A549 (cell line): ENCODE results near the gene SAMD13. TPM values are rescaled to one million over a fixed set of nuclear protein-coding genes. Genes with fewer than 3 reads are reported as not detected.

Source experiments
- ATAC-seq, 2 experiments: fragments of 200-7000 bp in 1 of 2; fragments of >200 bp in 1 of 2; cut with Nextera tagmentation in 1 of 2; cut with Tn5 transposase in 1 of 2; 3 replicates each; pipeline versions ENCODE4 v1.8.0 to v1.9.1; 2018 to 2020; ENCODE audit warnings: mild to moderate bottlenecking in 1 of 2, moderate library complexity in 1 of 2
- CTCF ChIA-PET: fragments of 300-600 bp; sonication (Branson Sonifier 250); formaldehyde crosslinking; extraction: SDS; loops from one replicate; lab custom pipeline; 2021; ENCODE audit warnings: antibody characterized with exemption, inconsistent platforms; lab: Yijun Ruan, JAX
- POLR2A ChIA-PET: fragments of 350-600 bp; formaldehyde crosslinking; extraction: SDS; loops from one replicate; lab custom pipeline; 2021; ENCODE audit warnings: antibody characterized with exemption, inconsistent platforms; lab: Yijun Ruan, JAX
- DNase-seq, 2 experiments: peaks; one replicate each; pipeline versions ENCODE4 v3.0.0 to v3.0.0-alpha.2; 2011 to 2016; ENCODE audit warnings: low read depth in 1 of 2, low spot score in 1 of 2
- FAIRE-seq: peaks from 2 replicates; lab custom pipeline; 2011; peaks lifted over from hg19 to GRCh38; lab: Jason Lieb, UNC
- H3K27ac ChIP-seq, 2 experiments: fragments of >200 bp; sonication (Bioruptor Twin); formaldehyde crosslinking; 3 replicates each; pipeline ENCODE4 v1.5.1; 2016 to 2017
- H3K4me1 ChIP-seq: fragments of >200 bp; sonication (Bioruptor Twin); formaldehyde crosslinking; 3 replicates; pipeline ENCODE4 v1.6.1; 2016
- H3K4me2 ChIP-seq: fragments of >200 bp; sonication (Bioruptor Twin); formaldehyde crosslinking; 3 replicates; pipeline ENCODE4 v1.6.1; 2016
- H3K4me3 ChIP-seq: fragments of >200 bp; sonication (Bioruptor Twin); formaldehyde crosslinking; 3 replicates; pipeline ENCODE4 v1.5.1; 2016
- H3K9me3 ChIP-seq: fragments of >200 bp; sonication (Bioruptor Twin); formaldehyde crosslinking; 3 replicates; pipeline ENCODE4 v1.6.1; 2016
- CEBPB ChIP-seq, 2 experiments: fragments of >200 bp in 1 of 2; sonication (Bioruptor Twin) in 1 of 2; formaldehyde crosslinking in 1 of 2; IDR thresholded peaks; 2 replicates each; pipeline ENCODE4 v1.6.1; 2012 to 2016
- CHD4 ChIP-seq: fragments of 200-600 bp; sonication (generic); IDR thresholded peaks from 2 replicates; pipeline ENCODE4 v1.6.1; 2016; ENCODE audit warnings: antibody characterized with exemption, mild to moderate bottlenecking, borderline replicate concordance
- EHF ChIP-seq: fragments of 250-450 bp; sonication (Bioruptor Pico); IDR thresholded peaks from 2 replicates; pipeline ENCODE4 v1.5.0; 2020; ENCODE audit warnings: mild to moderate bottlenecking
- ESRRA ChIP-seq: fragments of 150-350 bp; IDR thresholded peaks from 2 replicates; pipeline ENCODE4 v1.6.1; 2014; ENCODE audit warnings: mild to moderate bottlenecking, low read length, borderline replicate concordance
- FOXS1 ChIP-seq: fragments of 250-450 bp; sonication (Bioruptor Pico); IDR thresholded peaks from 2 replicates; pipeline ENCODE4 v1.5.0; 2020; ENCODE audit warnings: mild to moderate bottlenecking, moderate library complexity
- GATA3 ChIP-seq: IDR thresholded peaks from 2 replicates; pipeline ENCODE4 v1.6.1; 2012; ENCODE audit warnings: borderline replicate concordance
- HES2 ChIP-seq: fragments of >200 bp; sonication (Bioruptor Twin); formaldehyde crosslinking; IDR thresholded peaks from 2 replicates; pipeline ENCODE4 v1.6.1; 2016
- HMGXB4 ChIP-seq: fragments of 250-450 bp; sonication (Bioruptor Pico); IDR thresholded peaks from 2 replicates; pipeline ENCODE4 v1.5.0; 2021; ENCODE audit warnings: mild to moderate bottlenecking, moderate library complexity, borderline replicate concordance
- JUN ChIP-seq, 2 experiments: fragments of >200 bp; sonication (Bioruptor Twin); formaldehyde crosslinking; IDR thresholded peaks; 2 replicates in 1 of 2; 3 replicates in 1 of 2; pipeline ENCODE4 v1.6.1; 2016 to 2017
- JUNB ChIP-seq: fragments of >200 bp; sonication (Bioruptor Twin); formaldehyde crosslinking; IDR thresholded peaks from 2 replicates; pipeline ENCODE4 v1.6.1; 2016
- KDM1A ChIP-seq: fragments of 200-600 bp; sonication (generic); IDR thresholded peaks from 2 replicates; pipeline ENCODE4 v1.6.1; 2016; ENCODE audit warnings: low read depth, mild to moderate bottlenecking
- MAFK ChIP-seq: fragments of 450-650 bp; IDR thresholded peaks from 2 replicates; pipeline ENCODE4 v1.6.1; 2014; ENCODE audit not compliant: partially characterized antibody
- NPAS2 ChIP-seq: fragments of 250-450 bp; sonication (Bioruptor Pico); IDR thresholded peaks from 2 replicates; pipeline ENCODE4 v1.8.0; 2022; ENCODE audit warnings: mild to moderate bottlenecking, moderate library complexity, borderline replicate concordance
- NR3C1 ChIP-seq: fragments of >200 bp; sonication (Bioruptor Twin); formaldehyde crosslinking; IDR thresholded peaks from 3 replicates; pipeline ENCODE4 v1.6.1; 2017
- POLR2AphosphoS2 ChIP-seq: conservative IDR thresholded peaks from 2 replicates; pipeline ENCODE4 v1.6.1; 2012; ENCODE audit warnings: low read length, improper control_type of control experiment, inconsistent platforms
- RARB ChIP-seq: fragments of 250-450 bp; sonication (Bioruptor Pico); IDR thresholded peaks from 2 replicates; pipeline ENCODE4 v1.8.0; 2021; ENCODE audit warnings: mild to moderate bottlenecking, moderate library complexity
- RCOR1 ChIP-seq: fragments of 150-350 bp; IDR thresholded peaks from 2 replicates; pipeline ENCODE4 v1.6.1; 2014; ENCODE audit warnings: antibody characterized with exemption, low read length, low read depth
- REST ChIP-seq: fragments of 200-600 bp; sonication (generic); IDR thresholded peaks from 2 replicates; pipeline ENCODE4 v1.6.1; 2016; ENCODE audit warnings: antibody characterized with exemption, mild to moderate bottlenecking, moderate library complexity
- RFX5 ChIP-seq: fragments of 450-650 bp; IDR thresholded peaks from 2 replicates; pipeline ENCODE4 v1.7.1; 2014; ENCODE audit warnings: antibody characterized with exemption, mild to moderate bottlenecking, moderate library complexity
- SMC3 ChIP-seq: fragments of >200 bp; sonication (Bioruptor Twin); formaldehyde crosslinking; IDR thresholded peaks from 3 replicates; pipeline ENCODE4 v1.6.1; 2018; ENCODE audit warnings: inconsistent platforms
- TP53 ChIP-seq: fragments of 250-450 bp; sonication (Bioruptor Pico); IDR thresholded peaks from 2 replicates; pipeline ENCODE4 v1.5.0; 2021; ENCODE audit warnings: mild to moderate bottlenecking, moderate library complexity
- USF2 ChIP-seq: fragments of 450-650 bp; IDR thresholded peaks from 2 replicates; pipeline ENCODE4 v1.6.1; 2014; ENCODE audit warnings: antibody characterized with exemption
- ZC3H11A ChIP-seq: fragments of 450-650 bp; IDR thresholded peaks from 2 replicates; pipeline ENCODE4 v1.6.1; 2014; ENCODE audit warnings: antibody characterized with exemption, mild to moderate bottlenecking
- ZSCAN20 ChIP-seq: fragments of 250-450 bp; sonication (Bioruptor Pico); IDR thresholded peaks from 2 replicates; pipeline ENCODE4 v1.8.0; 2022; ENCODE audit warnings: mild to moderate bottlenecking, moderate library complexity
- WGBS: methylation state at CpG from one replicate; pipeline ENCODE4 v1.1.6; 2017; ENCODE audit errors: missing lambda C conversion rate; 5-methylcytosine and 5-hydroxymethylcytosine counted together
- polyA plus RNA-seq, 4 experiments: library from polyadenylated mRNA; depleted of rRNA in 3 of 4; stranded (reverse); fragments of >200 nt; fragmentation: RNase III in 1 of 4; extraction: RNeasy Plus Mini Kit Qiagen cat#74134 plus additional on column Dnase treatment in 1 of 4; gene quantifications; 2 replicates in 3 of 4; 3 replicates in 1 of 4; pipeline ENCODE4 v1.2.3, GENCODE V29; 2011 to 2017
- TF ChIP-seq, protein P1 (sequence below): fragments of >200 bp; sonication (Bioruptor Twin); formaldehyde crosslinking; IDR thresholded peaks from 3 replicates; pipeline ENCODE4 v1.5.1; 2016
- TF ChIP-seq, protein P2 (sequence below): IDR thresholded peaks from 2 replicates; pipeline ENCODE4 v1.6.1; 2012

Gene SAMD13
- polyA plus RNA-seq, 2 of the 4 experiments (the other 2 are of a cell fraction) = 0.59 to 2.4 TPM

DNA sequence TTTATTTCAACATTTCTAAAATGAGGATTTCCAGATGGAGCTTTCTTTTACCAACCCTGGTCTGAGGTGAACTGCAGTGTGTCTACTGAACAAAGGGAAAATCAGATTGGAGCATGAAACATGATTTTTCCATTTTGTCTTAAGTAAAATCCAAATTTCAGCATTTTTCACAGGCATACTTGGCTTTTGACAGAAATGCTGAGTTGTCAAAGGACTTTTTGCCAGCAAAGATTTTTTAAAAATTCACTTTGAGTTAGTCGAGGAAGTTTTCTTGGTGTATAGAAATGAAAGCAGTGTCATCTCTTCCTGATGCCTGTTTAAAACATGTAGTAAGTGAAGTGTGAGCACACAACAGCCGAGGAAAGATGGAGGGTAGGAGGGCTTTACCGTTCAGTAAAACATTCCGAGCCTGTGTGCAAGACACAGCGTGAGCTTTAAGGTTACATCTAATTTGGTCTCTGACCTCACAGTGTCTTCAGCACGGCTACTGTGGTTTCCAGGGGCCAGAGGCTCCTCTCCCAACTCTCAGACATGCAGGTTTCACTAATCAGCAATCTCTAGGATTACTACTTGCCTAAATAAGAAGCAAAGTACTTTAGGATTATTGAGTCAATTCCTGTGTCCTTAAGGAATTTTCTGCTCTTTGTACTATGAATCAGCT lies 45.9 kb downstream of the SAMD13 start:
- Histone ChIP-seq H3K9me3 (no peaks in the 10 kb centered on the region), H3K27ac (no peak overlapping the region), H3K4me3 (no peak overlapping the region), H3K4me2 (no peak overlapping the region), H3K4me1 (no peaks in the 10 kb centered on the region)
- no peak for FAIRE-seq
- CTCF ChIA-PET = interaction anchor here (0.6 kb wide), 1 partner anchor 1093 kb away, joined by 3 read pairs; no protein-coding TSS in a partner anchor
- WGBS = 80% methylated on average over 6 of the region's 6 CpGs
- ATAC-seq = no peak
- POLR2A ChIA-PET = no interaction called here
- DNase-seq = no peak
- TF ChIP-seq CHD4 = no peak
- no peak for TF ChIP-seq JUNB
- no peak for TF ChIP-seq USF2
- TF ChIP-seq RARB (CRISPR knock-in tag) = no peak
- TF ChIP-seq EHF (CRISPR knock-in tag) = no peak
- TF ChIP-seq JUN (IDR thresholded peaks at IDR 0.05) = no peak
- TF ChIP-seq, protein P1, sequence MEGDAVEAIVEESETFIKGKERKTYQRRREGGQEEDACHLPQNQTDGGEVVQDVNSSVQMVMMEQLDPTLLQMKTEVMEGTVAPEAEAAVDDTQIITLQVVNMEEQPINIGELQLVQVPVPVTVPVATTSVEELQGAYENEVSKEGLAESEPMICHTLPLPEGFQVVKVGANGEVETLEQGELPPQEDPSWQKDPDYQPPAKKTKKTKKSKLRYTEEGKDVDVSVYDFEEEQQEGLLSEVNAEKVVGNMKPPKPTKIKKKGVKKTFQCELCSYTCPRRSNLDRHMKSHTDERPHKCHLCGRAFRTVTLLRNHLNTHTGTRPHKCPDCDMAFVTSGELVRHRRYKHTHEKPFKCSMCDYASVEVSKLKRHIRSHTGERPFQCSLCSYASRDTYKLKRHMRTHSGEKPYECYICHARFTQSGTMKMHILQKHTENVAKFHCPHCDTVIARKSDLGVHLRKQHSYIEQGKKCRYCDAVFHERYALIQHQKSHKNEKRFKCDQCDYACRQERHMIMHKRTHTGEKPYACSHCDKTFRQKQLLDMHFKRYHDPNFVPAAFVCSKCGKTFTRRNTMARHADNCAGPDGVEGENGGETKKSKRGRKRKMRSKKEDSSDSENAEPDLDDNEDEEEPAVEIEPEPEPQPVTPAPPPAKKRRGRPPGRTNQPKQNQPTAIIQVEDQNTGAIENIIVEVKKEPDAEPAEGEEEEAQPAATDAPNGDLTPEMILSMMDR = no peak
- TF ChIP-seq MAFK = no peak
- no peak for TF ChIP-seq NR3C1
- TF ChIP-seq REST = no peak
- no peak for TF ChIP-seq RFX5
- TF ChIP-seq, protein P2, sequence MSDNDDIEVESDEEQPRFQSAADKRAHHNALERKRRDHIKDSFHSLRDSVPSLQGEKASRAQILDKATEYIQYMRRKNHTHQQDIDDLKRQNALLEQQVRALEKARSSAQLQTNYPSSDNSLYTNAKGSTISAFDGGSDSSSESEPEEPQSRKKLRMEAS = no peak
- TF ChIP-seq TP53 = no peak
- no peak for TF ChIP-seq HES2
- TF ChIP-seq ZC3H11A = no peak

DNA sequence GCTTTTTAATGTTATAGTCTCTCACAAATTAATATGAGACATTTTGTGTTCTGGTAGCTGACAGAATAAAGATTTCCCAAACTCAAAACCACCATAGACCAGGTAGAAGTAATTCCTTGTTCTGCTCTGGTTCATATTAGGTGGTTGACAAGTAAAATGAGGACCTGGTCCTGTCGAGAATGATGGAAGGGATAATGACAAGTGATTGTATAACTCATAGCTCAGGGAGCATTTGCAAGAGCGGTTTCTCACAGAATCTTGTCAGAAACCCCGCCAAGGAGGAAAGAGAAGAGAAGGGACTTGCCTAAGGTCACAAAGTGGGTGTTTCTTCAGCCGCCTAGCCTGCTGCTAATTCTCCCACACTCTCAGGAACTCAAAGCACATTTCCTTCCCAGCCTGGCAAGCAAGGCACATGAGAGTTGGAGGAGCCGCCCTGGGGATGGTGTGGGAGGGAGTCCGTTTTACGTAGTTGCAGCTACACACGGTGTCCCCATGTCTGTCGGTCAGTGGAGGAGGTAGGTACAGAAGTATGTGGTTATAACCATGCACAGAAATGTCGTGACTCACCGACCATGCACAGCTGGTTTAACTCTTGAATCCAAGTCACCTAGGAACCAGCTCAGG lies 46.5 kb downstream of the SAMD13 start:
- Histone ChIP-seq H3K4me3 (no peak overlapping the region), H3K4me1 (no peaks in the 10 kb centered on the region), H3K27ac (no peak overlapping the region), H3K4me2 (no peak overlapping the region), H3K9me3 (no peaks in the 10 kb centered on the region)
- ATAC-seq (no peak), FAIRE-seq (no peak), DNase-seq (no peak)
- TF ChIP-seq ESRRA = no peak
- TF ChIP-seq NPAS2 (CRISPR knock-in tag) = no peak
- no peak for TF ChIP-seq KDM1A
- no peak for TF ChIP-seq CEBPB (IDR thresholded peaks at IDR 0.05)
- TF ChIP-seq HES2 = no peak
- no peak for TF ChIP-seq POLR2AphosphoS2
- TF ChIP-seq RARB (CRISPR knock-in tag) = no peak
- no peak for TF ChIP-seq RCOR1
- no peak for TF ChIP-seq HMGXB4 (CRISPR knock-in tag)
- TF ChIP-seq FOXS1 (CRISPR knock-in tag) = no peak
- no peak for TF ChIP-seq TP53
- no peak for TF ChIP-seq GATA3
- no peak for TF ChIP-seq SMC3
- no peak for TF ChIP-seq ZSCAN20 (CRISPR knock-in tag)
- WGBS = 79% methylated on average over 11 of the region's 11 CpGs
- CTCF ChIA-PET = no interaction called here
- POLR2A ChIA-PET = no interaction called here
